Measurements from ENCODE around the gene PITHD1. TPM values are rescaled to one million over a fixed set of nuclear protein-coding genes. Genes with fewer than 3 reads are reported as not detected.

PITHD1 gene
- total RNA-seq, 2 experiments from 2014 or later = 73.8 to 75.1 TPM

Other genes starting within 250 kb of the PITHD1 start
- gene E2F2, start 247.2 kb upstream of the PITHD1 start, total RNA-seq = 10 to 100 TPM; 31.3 to 33.8 TPM
- 10 to 100 TPM; 69.5 to 74.6 TPM for gene ID3, start 218.9 kb upstream of the PITHD1 start, total RNA-seq
- gene RPL11, start 86.6 kb upstream of the PITHD1 start, total RNA-seq = 1,000 to 10,000 TPM; 1,701 to 1,742 TPM
- gene ELOA, start 34.9 kb upstream of the PITHD1 start, total RNA-seq = 10 to 100 TPM; 21.8 to 22.6 TPM
- gene LYPLA2, start 12.7 kb downstream of the PITHD1 start, total RNA-seq = 10 to 100 TPM; 48.1 to 49.7 TPM
- 10 to 100 TPM; 19.7 to 23.1 TPM for gene GALE, start 22.3 kb downstream of the PITHD1 start, total RNA-seq
- gene HMGCL, start 47.0 kb downstream of the PITHD1 start, total RNA-seq = 10 to 100 TPM; 31.5 to 34.5 TPM
- gene FUCA1, start 89.9 kb downstream of the PITHD1 start, total RNA-seq = 1 to 10 TPM; 4.9 to 5.2 TPM
- gene CNR2, start 134.9 kb downstream of the PITHD1 start, total RNA-seq = not detected
- gene PNRC2, start 181.4 kb downstream of the PITHD1 start, total RNA-seq = 100 to 1,000 TPM; 178 to 209 TPM
- 100 to 1,000 TPM; 169 to 178 TPM for gene SRSF10, start 201.9 kb downstream of the PITHD1 start, total RNA-seq

Data from activated naive CD4-positive, alpha-beta T cell treated with anti-CD3 and anti-CD28 coated beads for 36 hours (primary cell).